ENCODE data around the gene SMOC2. TPM values are rescaled to one million over a fixed set of nuclear protein-coding genes. Genes with fewer than 3 reads are reported as not detected.

SMOC2 gene
- polyA plus RNA-seq, 2 of the 4 experiments (the other 2 are of a cell fraction) = not detected

DNA sequence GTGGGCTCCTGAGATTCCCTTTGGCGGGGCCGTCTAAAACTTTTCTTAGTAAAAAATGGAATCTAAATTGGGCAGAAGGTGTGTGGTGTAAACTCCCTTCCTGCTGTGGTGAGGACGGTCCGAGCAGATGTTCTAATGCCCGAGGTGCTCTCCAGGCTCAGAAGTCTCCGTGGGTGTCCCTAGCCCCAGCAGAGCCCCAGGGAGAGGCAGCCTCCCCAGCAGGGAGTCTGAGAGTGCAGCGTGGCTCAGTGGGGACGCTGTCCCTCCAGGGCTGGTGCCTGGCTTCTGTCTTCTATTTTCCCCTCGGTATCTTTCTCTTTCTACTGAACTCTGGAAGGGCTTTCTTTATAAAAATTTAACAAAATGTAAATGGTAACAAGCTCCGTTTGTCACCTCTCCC is 208.2 kb downstream of the SMOC2 start (continued):
- no peak for TF ChIP-seq CTCF (IDR thresholded peaks at IDR 0.05)
- TF ChIP-seq HOXA7 (CRISPR knock-in tag; IDR thresholded peaks at IDR 0.05) = no peak

DNA sequence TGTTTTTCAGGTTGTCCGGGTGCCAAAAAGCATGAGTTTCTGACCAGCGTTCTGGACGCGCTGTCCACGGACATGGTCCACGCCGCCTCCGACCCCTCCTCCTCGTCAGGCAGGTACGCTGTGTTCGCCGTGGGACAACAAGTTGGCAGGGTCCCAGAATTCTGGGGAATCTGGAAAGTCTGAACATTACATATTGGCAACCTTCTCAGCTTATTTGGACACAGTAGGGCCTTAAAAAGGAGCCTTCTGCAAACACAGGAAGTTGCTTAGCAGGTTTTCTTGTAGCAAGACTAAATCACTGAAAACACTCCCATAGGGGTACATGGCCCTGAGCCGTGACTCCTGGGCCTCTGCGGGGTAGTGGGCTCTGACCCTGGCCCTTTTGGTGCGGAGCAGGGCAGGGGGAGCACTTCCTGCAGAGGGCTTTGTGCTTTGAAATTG is 209.7 kb downstream of the SMOC2 start:
- ChIA-PET POLR2A (no interaction called here), CTCF (no interaction called here)
- no peak for DNase-seq (ENCODE audit: low read depth in 1 of 2, low spot score in 1 of 2)
- no peak for ATAC-seq
- H3K4me1 ChIP-seq = no peaks in the 10 kb centered on the region
- WGBS (ENCODE audit: missing lambda C conversion rate) = 70% methylated on average over 12 of the region's 15 CpGs
- H3K4me3 ChIP-seq = no peak overlapping the region
- H3K4me2 ChIP-seq = no peak overlapping the region
- H3K9me3 ChIP-seq = no peaks in the 10 kb centered on the region
- TF ChIP-seq RNF2 (IDR thresholded peaks at IDR 0.05; ENCODE audit: borderline replicate concordance, low read depth) (no peak), ZC3H11A (IDR thresholded peaks at IDR 0.05) (no peak), JUNB (IDR thresholded peaks at IDR 0.05) (no peak), EHF (CRISPR knock-in tag; IDR thresholded peaks at IDR 0.05) (no peak)
- no peak for FAIRE-seq
- no peak overlapping the region for H3K27ac ChIP-seq

DNA sequence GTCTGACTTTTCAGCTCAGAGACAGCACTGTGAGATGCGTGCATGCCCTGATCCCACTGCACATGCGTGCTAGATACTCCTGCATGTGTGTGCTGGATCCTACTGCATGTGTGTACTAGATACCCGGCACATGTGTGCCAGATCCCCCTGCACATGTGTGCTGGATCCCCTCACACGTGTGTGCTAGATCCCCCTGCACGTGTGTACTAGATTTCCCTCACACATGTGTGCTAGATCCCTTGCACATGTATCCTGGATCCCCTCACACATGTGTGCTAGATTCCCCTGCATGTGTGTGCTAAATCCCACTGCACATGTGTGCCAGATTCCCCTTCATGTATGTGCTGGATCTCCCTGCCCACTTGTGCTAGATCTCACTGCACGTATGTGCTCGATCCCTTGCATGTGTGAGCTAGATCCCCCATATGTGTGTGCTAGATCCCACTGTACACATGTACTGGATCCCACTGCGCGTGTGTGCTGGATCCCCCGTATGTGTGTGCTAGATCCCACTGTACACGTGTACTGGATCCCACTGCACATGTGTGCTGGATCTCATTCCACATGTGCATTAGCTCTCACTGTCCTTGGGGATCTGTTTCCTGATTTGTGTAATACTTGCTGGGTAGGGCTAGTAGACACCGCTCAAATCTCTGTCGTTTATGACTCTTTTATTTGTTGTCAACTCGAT is 214.6 kb downstream of the SMOC2 start:
- TF ChIP-seq MAZ (IDR thresholded peaks at IDR 0.05; ENCODE audit: borderline replicate concordance, low read depth, low read length) (no peak), RAD21 (conservative IDR thresholded peaks at IDR 0.05 in 1 of 2, IDR thresholded peaks at IDR 0.05 in 1 of 2) (no peak), USF2 (IDR thresholded peaks at IDR 0.05) (no peak), CHD4 (IDR thresholded peaks at IDR 0.05; ENCODE audit: borderline replicate concordance) (no peak), NFE2L2 (conservative IDR thresholded peaks at IDR 0.05; ENCODE audit: low read length) (no peak)
- TF ChIP-seq, protein P1, sequence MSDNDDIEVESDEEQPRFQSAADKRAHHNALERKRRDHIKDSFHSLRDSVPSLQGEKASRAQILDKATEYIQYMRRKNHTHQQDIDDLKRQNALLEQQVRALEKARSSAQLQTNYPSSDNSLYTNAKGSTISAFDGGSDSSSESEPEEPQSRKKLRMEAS (IDR thresholded peaks at IDR 0.05) = no peak
- TF ChIP-seq, protein P2, sequence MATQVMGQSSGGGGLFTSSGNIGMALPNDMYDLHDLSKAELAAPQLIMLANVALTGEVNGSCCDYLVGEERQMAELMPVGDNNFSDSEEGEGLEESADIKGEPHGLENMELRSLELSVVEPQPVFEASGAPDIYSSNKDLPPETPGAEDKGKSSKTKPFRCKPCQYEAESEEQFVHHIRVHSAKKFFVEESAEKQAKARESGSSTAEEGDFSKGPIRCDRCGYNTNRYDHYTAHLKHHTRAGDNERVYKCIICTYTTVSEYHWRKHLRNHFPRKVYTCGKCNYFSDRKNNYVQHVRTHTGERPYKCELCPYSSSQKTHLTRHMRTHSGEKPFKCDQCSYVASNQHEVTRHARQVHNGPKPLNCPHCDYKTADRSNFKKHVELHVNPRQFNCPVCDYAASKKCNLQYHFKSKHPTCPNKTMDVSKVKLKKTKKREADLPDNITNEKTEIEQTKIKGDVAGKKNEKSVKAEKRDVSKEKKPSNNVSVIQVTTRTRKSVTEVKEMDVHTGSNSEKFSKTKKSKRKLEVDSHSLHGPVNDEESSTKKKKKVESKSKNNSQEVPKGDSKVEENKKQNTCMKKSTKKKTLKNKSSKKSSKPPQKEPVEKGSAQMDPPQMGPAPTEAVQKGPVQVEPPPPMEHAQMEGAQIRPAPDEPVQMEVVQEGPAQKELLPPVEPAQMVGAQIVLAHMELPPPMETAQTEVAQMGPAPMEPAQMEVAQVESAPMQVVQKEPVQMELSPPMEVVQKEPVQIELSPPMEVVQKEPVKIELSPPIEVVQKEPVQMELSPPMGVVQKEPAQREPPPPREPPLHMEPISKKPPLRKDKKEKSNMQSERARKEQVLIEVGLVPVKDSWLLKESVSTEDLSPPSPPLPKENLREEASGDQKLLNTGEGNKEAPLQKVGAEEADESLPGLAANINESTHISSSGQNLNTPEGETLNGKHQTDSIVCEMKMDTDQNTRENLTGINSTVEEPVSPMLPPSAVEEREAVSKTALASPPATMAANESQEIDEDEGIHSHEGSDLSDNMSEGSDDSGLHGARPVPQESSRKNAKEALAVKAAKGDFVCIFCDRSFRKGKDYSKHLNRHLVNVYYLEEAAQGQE (IDR thresholded peaks at IDR 0.05) = no peak
- Histone ChIP-seq H3K4me1 (no peaks in the 10 kb centered on the region), H3K27ac (no peak overlapping the region), H3K4me2 (no peak overlapping the region), H3K9me3 (peaks cover 3% of the 10 kb centered on the region; the same call in 2 of the 3 replicates), H3K4me3 (no peak overlapping the region)
- ChIA-PET POLR2A (no interaction called here), CTCF (interaction anchor here (1.1 kb wide), 1 partner anchor 10 kb away, joined by 4 read pairs; no protein-coding TSS in a partner anchor)
- WGBS (ENCODE audit: missing lambda C conversion rate) = 46% methylated on average over 12 of the region's 14 CpGs
- no peak for DNase-seq (ENCODE audit: low read depth in 1 of 2, low spot score in 1 of 2)
- FAIRE-seq = no peak
- ATAC-seq = no peak

GRCh38 chr6:168658059-168658458 is 217.1 kb downstream of the SMOC2 start:
- FAIRE-seq (no peak), ATAC-seq (no peak), DNase-seq (ENCODE audit: low read depth in 1 of 2, low spot score in 1 of 2) (no peak)
- peaks cover 3% of the 10 kb centered on the region; the same call in 2 of the 3 replicates for H3K9me3 ChIP-seq
- CTCF ChIA-PET = no interaction called here
- no peak overlapping the region for H3K27ac ChIP-seq
- POLR2A ChIA-PET = no interaction called here
- H3K4me2 ChIP-seq = no peak overlapping the region
- WGBS (ENCODE audit: missing lambda C conversion rate) = 23% methylated on average over 1 of the region's 1 CpG
- H3K4me1 ChIP-seq = no peaks in the 10 kb centered on the region
- no peak overlapping the region for H3K4me3 ChIP-seq
- TF ChIP-seq RAD21 (conservative IDR thresholded peaks at IDR 0.05 in 1 of 2, IDR thresholded peaks at IDR 0.05 in 1 of 2) (peak in 1 of 2 experiments; percentile 6; a peak in 1 of 5 replicates), CTCF (IDR thresholded peaks at IDR 0.05) (no peak), ZNF302 (CRISPR knock-in tag; IDR thresholded peaks at IDR 0.05) (no peak), USF2 (IDR thresholded peaks at IDR 0.05) (no peak), MAFK (IDR thresholded peaks at IDR 0.05; ENCODE audit: partially characterized antibody) (no peak)
- TF ChIP-seq, protein P2 (IDR thresholded peaks at IDR 0.05) = no peak

Data from A549 (cell line).